Measurements from ENCODE around the gene SNW1. TPM values are rescaled to one million over a fixed set of nuclear protein-coding genes. Genes with fewer than 3 reads are reported as not detected.
"Not testable (repeated sequence)": the region's sequence is repeated elsewhere in the genome, so short reads cannot be mapped to it uniquely, and the experiment has no call there.

Gene SNW1
- total RNA-seq, 4 donors from 2014 or later: 31.7 to 99.9 (median 44.9) TPM

DNA sequence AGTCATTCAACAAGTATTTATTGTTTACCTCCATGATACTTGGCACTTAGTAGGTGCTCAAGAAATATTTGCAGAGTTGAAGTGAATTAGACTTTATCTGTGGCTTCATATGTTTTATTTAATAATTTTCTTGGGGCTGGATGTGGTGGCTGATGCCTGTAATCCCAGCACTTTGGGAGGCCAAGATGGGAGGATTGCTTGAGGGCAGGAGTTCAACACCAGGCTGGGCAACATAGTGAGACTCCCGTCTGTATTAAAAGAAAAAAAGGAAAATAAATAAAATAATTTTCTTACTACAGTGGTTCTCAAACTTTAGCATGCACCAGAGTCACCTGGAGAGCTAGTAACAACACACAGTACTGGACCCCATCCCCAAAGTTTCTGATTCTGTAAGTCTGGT lies 39.9 kb upstream of the SNW1 start:
- no peaks in the 10 kb centered on the region for H3K36me3 ChIP-seq
- H3K4me1 ChIP-seq: no peaks in the 10 kb centered on the region
- H3K27me3 ChIP-seq: no peaks in the 10 kb centered on the region
- DNase-seq: no peak
- H3K9me3 ChIP-seq: no peaks in the 10 kb centered on the region
- H3K4me3 ChIP-seq: peak overlapping the region; percentile 77 to 98 (median 85)
- H3K27ac ChIP-seq: peak overlapping the region; percentile 69 to 96 (median 86)
- TF ChIP-seq POLR2A (IDR thresholded peaks at IDR 0.05): no peak

DNA sequence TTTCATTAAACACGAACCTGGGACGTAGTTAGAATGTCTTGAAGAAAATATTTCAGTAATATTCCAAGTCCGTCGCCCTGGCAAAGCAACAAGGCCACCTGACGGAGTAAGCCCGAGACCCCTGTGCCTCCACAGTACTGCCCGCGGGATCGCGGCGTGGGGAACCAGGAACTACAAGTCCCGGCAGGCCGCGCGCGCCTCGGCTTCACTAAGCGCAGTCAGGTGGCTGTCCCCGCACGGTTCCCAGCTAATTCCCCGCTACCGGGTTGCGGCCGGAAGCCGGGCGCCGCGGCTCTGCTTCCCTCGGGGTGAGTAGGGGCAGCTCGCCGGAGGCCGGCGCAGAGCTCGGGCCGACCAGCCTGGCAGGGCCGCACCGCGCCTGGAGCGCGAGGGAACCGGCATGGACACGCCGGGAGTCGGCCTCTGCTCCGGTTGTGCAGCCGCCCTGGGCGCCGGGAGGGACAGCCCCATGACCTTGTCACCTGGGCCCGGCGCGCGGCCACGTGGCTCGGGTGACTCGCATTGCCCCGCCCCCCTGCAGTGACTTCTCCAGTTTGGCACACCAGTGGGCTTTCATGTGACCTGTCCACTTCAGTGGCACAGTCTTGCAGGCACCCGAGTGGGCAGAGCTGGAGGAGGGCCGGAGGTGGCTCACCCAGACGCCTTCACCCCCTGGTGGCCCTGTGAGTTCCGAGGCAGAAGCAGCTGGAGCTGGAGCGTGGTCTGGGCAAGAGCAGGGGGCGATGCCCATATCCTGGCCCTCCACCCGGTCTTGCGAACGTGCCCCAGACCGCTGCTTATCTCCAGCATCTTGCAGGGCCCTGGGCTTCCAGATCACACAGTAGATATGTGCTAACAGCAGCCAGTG lies 39.1 kb upstream of the SNW1 start, which contains the start of gene ADCK1:
Gene ADCK1 (plus strand): TSS at position 247 of the 868 bp plus-strand sequence. CDS start 18,870 bp downstream, outside the sequence.
- TF ChIP-seq, protein P1, sequence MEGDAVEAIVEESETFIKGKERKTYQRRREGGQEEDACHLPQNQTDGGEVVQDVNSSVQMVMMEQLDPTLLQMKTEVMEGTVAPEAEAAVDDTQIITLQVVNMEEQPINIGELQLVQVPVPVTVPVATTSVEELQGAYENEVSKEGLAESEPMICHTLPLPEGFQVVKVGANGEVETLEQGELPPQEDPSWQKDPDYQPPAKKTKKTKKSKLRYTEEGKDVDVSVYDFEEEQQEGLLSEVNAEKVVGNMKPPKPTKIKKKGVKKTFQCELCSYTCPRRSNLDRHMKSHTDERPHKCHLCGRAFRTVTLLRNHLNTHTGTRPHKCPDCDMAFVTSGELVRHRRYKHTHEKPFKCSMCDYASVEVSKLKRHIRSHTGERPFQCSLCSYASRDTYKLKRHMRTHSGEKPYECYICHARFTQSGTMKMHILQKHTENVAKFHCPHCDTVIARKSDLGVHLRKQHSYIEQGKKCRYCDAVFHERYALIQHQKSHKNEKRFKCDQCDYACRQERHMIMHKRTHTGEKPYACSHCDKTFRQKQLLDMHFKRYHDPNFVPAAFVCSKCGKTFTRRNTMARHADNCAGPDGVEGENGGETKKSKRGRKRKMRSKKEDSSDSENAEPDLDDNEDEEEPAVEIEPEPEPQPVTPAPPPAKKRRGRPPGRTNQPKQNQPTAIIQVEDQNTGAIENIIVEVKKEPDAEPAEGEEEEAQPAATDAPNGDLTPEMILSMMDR (IDR thresholded peaks at IDR 0.05): peak in 3 of 6 experiments; percentile 27 to 38 (median 35)
- TF ChIP-seq POLR2A (IDR thresholded peaks at IDR 0.05): peak; percentile 52 to 67
- Histone ChIP-seq H3K9me3 (no peaks in the 10 kb centered on the region), H3K27me3 (no peaks in the 10 kb centered on the region), H3K4me1 (no peaks in the 10 kb centered on the region), H3K36me3 (no peaks in the 10 kb centered on the region), H3K4me3 (peak within 1 kb of the TSS; percentile 77 to 98 (median 85)), H3K27ac (peak within 1 kb of the TSS; percentile 69 to 96 (median 86))
- peak; percentile 94 to 97 (median 94) for DNase-seq

- not testable (repeated sequence) for H3K27me3 ChIP-seq, H3K9me3 ChIP-seq, DNase-seq, H3K36me3 ChIP-seq, H3K4me1 ChIP-seq
- Histone ChIP-seq H3K4me3 (peak overlapping the region; percentile 77 to 98 (median 85)), H3K27ac (peak overlapping the region in 2 of 4 donors; percentile 90 to 96)
Measured at GRCh38 chr14:77799456-77799855, 38.5 kb upstream of the SNW1 start.

DNA sequence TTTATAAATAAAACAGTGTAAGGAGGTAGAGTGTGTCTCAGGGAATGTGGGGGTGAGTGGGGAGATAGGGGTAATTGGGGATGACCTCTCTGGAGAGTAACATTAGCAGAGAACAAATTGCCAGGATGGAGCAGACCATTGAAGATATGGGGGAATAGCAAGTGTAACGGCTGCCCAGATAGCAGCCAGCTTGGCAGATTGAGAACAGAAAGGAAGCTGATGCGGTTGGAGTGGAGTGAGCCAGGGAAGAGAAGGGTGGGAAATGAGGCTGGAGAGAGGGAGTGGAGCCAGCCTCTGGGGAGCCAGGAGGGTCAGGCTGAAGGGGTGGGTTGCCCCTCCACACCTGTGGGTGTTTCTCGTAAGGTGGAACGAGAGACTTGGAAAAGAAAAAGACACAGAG lies 33.4 kb upstream of the SNW1 start:
- no peak overlapping the region for H3K27ac ChIP-seq
- H3K9me3 ChIP-seq: no peaks in the 10 kb centered on the region
- DNase-seq: no peak
- H3K27me3 ChIP-seq: no peaks in the 10 kb centered on the region
- no peaks in the 10 kb centered on the region for H3K4me1 ChIP-seq
- no peaks in the 10 kb centered on the region for H3K36me3 ChIP-seq
- no peak for TF ChIP-seq POLR2A (IDR thresholded peaks at IDR 0.05)
- TF ChIP-seq, protein P1 (IDR thresholded peaks at IDR 0.05): no peak
- no peak overlapping the region for H3K4me3 ChIP-seq

DNA sequence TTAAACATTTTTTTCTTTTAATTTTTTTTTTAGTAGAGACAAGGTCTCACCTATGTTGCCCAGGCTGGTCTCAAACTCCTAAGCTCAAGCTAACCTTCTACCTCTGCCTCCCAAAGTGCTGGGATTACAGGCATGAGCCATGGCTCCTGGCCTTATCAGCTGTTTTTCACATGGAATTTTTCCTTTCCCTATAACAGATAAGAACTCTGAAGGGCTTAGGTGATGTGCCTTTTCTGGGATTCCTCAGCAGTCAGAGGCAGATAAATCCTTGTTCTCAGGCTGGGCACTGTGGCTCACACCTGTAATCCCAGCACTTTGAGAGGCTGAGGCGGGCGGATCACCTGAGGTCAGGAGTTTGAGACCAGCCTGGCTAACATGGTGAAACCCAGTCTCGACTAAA lies 32.3 kb upstream of the SNW1 start:
- H3K27me3 ChIP-seq, H3K27ac ChIP-seq, H3K4me1 ChIP-seq, H3K36me3 ChIP-seq, H3K4me3 ChIP-seq, DNase-seq, H3K9me3 ChIP-seq: not testable (repeated sequence)

GRCh38 chr14:77791225-77791600 lies 30.3 kb upstream of the SNW1 start:
- no peaks in the 10 kb centered on the region for H3K27me3 ChIP-seq
- no peak for DNase-seq
- H3K9me3 ChIP-seq: no peaks in the 10 kb centered on the region
- TF ChIP-seq, protein P1 (IDR thresholded peaks at IDR 0.05): no peak
- TF ChIP-seq POLR2A (IDR thresholded peaks at IDR 0.05): no peak
- H3K27ac ChIP-seq: no peak overlapping the region
- H3K4me3 ChIP-seq: no peak overlapping the region
- H3K36me3 ChIP-seq: no peaks in the 10 kb centered on the region
- H3K4me1 ChIP-seq: no peaks in the 10 kb centered on the region

- Histone ChIP-seq H3K36me3 (no peaks in the 10 kb centered on the region), H3K4me1 (no peaks in the 10 kb centered on the region), H3K9me3 (no peaks in the 10 kb centered on the region), H3K27ac (no peak overlapping the region), H3K27me3 (no peaks in the 10 kb centered on the region), H3K4me3 (no peak overlapping the region)
- no peak for DNase-seq
- no peak for TF ChIP-seq POLR2A (IDR thresholded peaks at IDR 0.05)
- TF ChIP-seq, protein P1 (IDR thresholded peaks at IDR 0.05): no peak
Measured at GRCh38 chr14:77790566-77791224, 29.7 kb upstream of the SNW1 start.
